Glutamatergic neuron (in vitro differentiated cells): ENCODE measurements around the gene CAPRIN1. TPM values are rescaled to one million over a fixed set of nuclear protein-coding genes. Genes with fewer than 3 reads are reported as not detected.
"Not testable (repeated sequence)": the region's sequence is repeated elsewhere in the genome, so short reads cannot be mapped to it uniquely, and the experiment has no call there.

Source experiments
- DNase-seq: peaks from one replicate; pipeline ENCODE4 v3.0.0; 2022
- H3K27ac Mint-ChIP-seq: one replicate; pipeline ENCODE4 v1.8.0; 2020; ENCODE audit warnings: mild to moderate bottlenecking, mixed read lengths, inconsistent platforms; ENCODE audit not compliant: unreplicated experiment
- H3K27me3 Mint-ChIP-seq: one replicate; pipeline ENCODE4 v1.8.0; 2020; ENCODE audit warnings: mild to moderate bottlenecking, moderate library complexity, mixed read lengths, inconsistent platforms; ENCODE audit not compliant: unreplicated experiment
- H3K36me3 Mint-ChIP-seq: one replicate; pipeline ENCODE4 v1.8.0; 2020; ENCODE audit warnings: mild to moderate bottlenecking, mixed read lengths, inconsistent platforms; ENCODE audit not compliant: unreplicated experiment
- H3K4me1 Mint-ChIP-seq: one replicate; pipeline ENCODE4 v1.8.0; 2020; ENCODE audit warnings: mild to moderate bottlenecking, low read depth, mixed read lengths, inconsistent platforms; ENCODE audit not compliant: unreplicated experiment
- H3K4me3 Mint-ChIP-seq: one replicate; pipeline ENCODE4 v1.8.0; 2020; ENCODE audit warnings: mild to moderate bottlenecking, mixed read lengths, inconsistent platforms; ENCODE audit not compliant: unreplicated experiment
- H3K9me3 Mint-ChIP-seq: one replicate; pipeline ENCODE4 v1.8.0; 2020; ENCODE audit warnings: mild to moderate bottlenecking, moderate library complexity, mixed read lengths, inconsistent platforms; ENCODE audit not compliant: unreplicated experiment
- CTCF ChIP-seq: fragments of 200-600 bp; sonication (generic); IDR thresholded peaks from one replicate; pipeline ENCODE4 v1.5.0; 2021; ENCODE audit not compliant: partially characterized antibody, unreplicated experiment
- total RNA-seq: library from RNA; stranded (reverse); fragmentation: NEBNext Ultra II Directional; extraction: Animal tissue kit (Norgen Biotek cat#: 25700); gene quantifications from one replicate; pipeline ENCODE4 v1.2.1, GENCODE V29; 2021; ENCODE audit not compliant: unreplicated experiment

CAPRIN1 gene
- total RNA-seq, 1 donor from 2014 or later = 356 TPM

DNA sequence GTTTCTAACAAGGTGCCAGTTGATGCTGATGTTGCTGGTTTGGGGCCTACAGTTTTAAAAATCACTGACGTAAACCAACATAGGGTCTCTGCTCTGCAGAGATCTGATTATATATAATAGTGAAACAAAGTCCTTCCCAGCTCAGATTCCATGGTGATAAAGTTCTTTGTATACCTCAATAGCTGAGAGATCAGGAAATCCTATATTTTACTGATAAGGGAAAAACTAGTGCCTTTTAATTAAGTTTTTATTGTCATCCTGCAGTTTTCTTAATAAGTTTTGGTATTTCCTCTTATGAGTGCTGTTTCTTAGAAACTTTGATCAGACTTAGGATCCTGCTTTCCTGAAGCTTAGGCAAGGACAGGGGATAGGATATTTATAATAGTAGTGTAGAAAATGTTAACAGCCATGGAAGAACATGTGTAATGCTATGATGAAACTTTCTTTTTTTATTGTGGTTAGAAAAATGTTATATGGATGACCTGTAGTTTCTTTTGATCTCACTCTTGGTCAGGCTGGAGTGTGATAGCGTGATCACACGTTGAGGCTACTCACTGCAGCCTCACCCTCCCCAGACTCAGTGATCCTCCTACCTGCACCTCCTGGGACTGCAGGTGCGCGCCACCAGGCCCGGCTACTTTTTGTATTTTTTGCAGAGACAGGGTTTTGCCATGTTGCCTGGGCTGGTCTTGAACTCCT lies 14.1 kb downstream of the CAPRIN1 start:
- Mint-ChIP-seq H3K27ac (no peak overlapping the region), H3K36me3 (no peaks in the 10 kb centered on the region), H3K4me3 (no peak overlapping the region), H3K9me3 (no peaks in the 10 kb centered on the region), H3K27me3 (no peaks in the 10 kb centered on the region), H3K4me1 (peaks cover 14% of the 10 kb centered on the region)
- no peak for DNase-seq
- peak; percentile 19 for TF ChIP-seq CTCF

- H3K36me3 Mint-ChIP-seq, DNase-seq, H3K27me3 Mint-ChIP-seq, H3K4me3 Mint-ChIP-seq, H3K9me3 Mint-ChIP-seq: not testable (repeated sequence)
- Mint-ChIP-seq H3K27ac (peak overlapping the region; percentile 80), H3K4me1 (peaks cover 14% of the 10 kb centered on the region)
These were observed 15.2 kb downstream of the CAPRIN1 start for GRCh38 chr11:34066766-34067165.

- H3K36me3 Mint-ChIP-seq = no peaks in the 10 kb centered on the region
- no peak for DNase-seq
- H3K27ac Mint-ChIP-seq = peak overlapping the region; percentile 7
- H3K4me3 Mint-ChIP-seq = no peak overlapping the region
- H3K27me3 Mint-ChIP-seq = no peaks in the 10 kb centered on the region
- TF ChIP-seq CTCF = no peak
- H3K4me1 Mint-ChIP-seq = peaks cover 11% of the 10 kb centered on the region
- no peaks in the 10 kb centered on the region for H3K9me3 Mint-ChIP-seq
These were observed 16.0 kb downstream of the CAPRIN1 start for GRCh38 chr11:34067383-34068065.

DNA sequence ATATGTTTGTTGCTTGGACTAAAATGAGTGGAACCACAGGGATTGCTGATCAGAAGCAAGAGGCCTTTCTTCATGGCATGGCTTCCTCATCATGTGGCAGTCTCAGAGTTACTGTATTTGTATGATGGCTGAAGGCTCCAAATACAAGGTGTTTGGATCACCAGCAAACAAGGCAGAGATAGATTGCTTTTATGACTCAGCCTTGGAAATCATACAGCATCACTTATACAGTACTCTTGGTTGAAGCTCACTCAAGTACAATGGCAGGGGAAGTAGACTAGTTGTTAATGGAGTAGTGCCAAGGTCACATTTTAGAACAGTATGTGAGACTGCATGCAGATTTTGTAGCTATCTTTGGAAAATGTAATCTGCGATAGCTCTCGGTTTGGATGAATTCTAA lies 16.6 kb downstream of the CAPRIN1 start:
- no peaks in the 10 kb centered on the region for H3K27me3 Mint-ChIP-seq
- H3K27ac Mint-ChIP-seq = peak overlapping the region; percentile 7
- no peaks in the 10 kb centered on the region for H3K36me3 Mint-ChIP-seq
- no peak for TF ChIP-seq CTCF
- H3K4me1 Mint-ChIP-seq = peaks cover 9% of the 10 kb centered on the region
- DNase-seq = no peak
- no peaks in the 10 kb centered on the region for H3K9me3 Mint-ChIP-seq
- no peak overlapping the region for H3K4me3 Mint-ChIP-seq

DNA sequence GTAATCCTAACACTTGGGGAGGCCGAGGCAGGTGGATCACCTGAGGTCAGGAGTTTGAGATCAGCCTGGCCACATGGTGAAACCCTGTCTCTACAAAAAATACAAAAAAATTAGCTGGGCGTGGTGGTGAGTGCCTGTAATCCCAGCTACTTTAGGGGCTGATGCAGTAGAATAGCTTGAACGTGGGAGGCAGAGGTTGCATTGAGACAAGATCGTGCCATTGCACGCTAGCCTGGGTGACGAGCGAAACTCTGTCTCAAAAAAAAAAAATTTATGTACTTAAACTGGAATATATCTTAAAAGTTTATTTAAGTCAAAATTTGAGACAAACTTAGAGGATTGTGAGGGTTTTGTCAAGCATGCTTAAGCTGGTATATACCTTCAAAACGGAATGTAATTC lies 19.8 kb downstream of the CAPRIN1 start:
- H3K36me3 Mint-ChIP-seq, H3K4me3 Mint-ChIP-seq, H3K27me3 Mint-ChIP-seq, DNase-seq, H3K9me3 Mint-ChIP-seq, H3K4me1 Mint-ChIP-seq, H3K27ac Mint-ChIP-seq: not testable (repeated sequence)

GRCh38 chr11:34072041-34072440 lies 20.5 kb downstream of the CAPRIN1 start:
- no peak for DNase-seq
- peaks cover 7% of the 10 kb centered on the region for H3K4me1 Mint-ChIP-seq
- H3K9me3 Mint-ChIP-seq = no peaks in the 10 kb centered on the region
- H3K36me3 Mint-ChIP-seq = no peaks in the 10 kb centered on the region
- no peak overlapping the region for H3K4me3 Mint-ChIP-seq
- H3K27ac Mint-ChIP-seq = no peak overlapping the region
- H3K27me3 Mint-ChIP-seq = no peaks in the 10 kb centered on the region
- no peak for TF ChIP-seq CTCF
